ENCODE data around the gene TAS2R8.
"Not testable (repeated sequence)": the region's sequence is repeated elsewhere in the genome, so short reads cannot be mapped to it uniquely, and the experiment has no call there.

Gene TAS2R8

DNA sequence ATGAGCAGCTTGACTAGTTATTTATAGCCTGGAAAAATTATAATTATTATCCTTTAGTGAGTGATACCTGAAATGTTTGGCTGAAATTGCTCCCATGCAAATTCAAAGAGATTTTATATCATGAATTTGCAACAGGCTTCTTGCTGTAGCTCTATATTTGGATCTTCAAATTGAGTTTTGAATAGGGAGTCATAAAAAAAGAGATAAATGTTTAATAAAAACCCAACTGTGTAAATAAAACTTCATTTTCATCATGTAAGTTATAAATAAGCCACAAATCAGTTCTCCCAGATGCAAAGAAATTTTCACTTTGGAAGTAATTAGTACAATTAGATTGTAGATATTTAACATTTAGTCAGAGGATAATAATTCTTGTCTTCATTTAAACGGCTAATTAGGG is at the start of gene TAS2R8:
Gene TAS2R8, minus strand, starts transcription at position 101 of the 400 bp plus-strand sequence. CDS start 306 bp downstream, outside the sequence.
- Histone ChIP-seq H3K27ac (no peak within 1 kb of the TSS), H3K4me3 (no peak within 1 kb of the TSS)

DNA sequence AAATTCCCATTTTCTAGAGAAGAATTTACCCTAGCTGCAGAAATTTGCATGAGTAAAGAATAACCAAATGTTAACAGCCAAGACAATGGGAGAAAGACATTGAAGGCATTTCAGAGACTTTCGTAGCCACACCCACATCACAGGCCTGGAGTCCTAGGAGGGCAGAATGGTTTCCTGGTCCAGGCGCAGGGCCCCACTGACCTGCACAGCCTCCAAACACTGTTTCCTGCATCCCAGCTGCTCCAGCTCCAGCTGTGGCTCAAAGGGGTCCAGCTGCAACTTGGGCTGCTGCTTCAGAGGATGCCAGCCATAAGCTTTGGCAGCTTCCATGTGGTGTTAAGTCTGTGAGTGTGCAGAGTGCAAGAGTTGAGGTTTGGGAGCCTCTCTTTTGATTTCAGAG is 48.7 kb upstream of the TAS2R8 start:
- H3K27ac ChIP-seq = no peak overlapping the region
- H3K4me3 ChIP-seq = no peak overlapping the region

GRCh38 chr12:10853776-10854175 is 46.7 kb upstream of the TAS2R8 start:
- Histone ChIP-seq H3K27ac (no peak overlapping the region), H3K4me3 (no peak overlapping the region)

- Histone ChIP-seq H3K4me3 (no peak overlapping the region), H3K27ac (no peak overlapping the region)
These were observed 44.3 kb upstream of the TAS2R8 start for GRCh38 chr12:10851243-10851858.

- Histone ChIP-seq H3K4me3 (no peak within 1 kb of the TSS), H3K27ac (no peak within 1 kb of the TSS)
These were observed 42.4 kb upstream of the TAS2R8 start, which contains the start of gene PRR4 for GRCh38 chr12:10849425-10849878. TSS of gene PRR4 (minus strand) at chr12:10849475. CDS start at chr12:10849437, 38 bp downstream.

GRCh38 chr12:10847744-10848143 is 40.7 kb upstream of the TAS2R8 start:
- Histone ChIP-seq H3K4me3 (no peak overlapping the region), H3K27ac (no peak overlapping the region)

DNA sequence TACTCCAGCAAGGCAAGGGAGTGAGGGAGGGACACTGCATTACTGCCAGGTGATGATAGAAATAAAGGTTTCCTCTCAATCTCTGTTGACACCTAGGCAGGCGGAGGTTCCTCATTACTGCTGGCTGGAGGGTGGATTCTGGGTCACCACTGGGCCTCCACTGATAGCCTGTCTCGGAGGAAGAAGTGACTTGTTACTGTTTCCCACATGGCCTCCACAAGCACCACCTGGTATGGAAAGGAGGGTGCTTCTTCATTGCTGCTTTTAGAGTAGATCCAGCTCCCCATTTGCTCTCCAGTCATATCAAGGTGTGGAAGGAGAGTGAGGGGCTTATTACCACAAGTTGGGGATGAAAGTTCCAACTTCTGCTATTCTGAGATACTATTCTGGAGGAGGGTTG is 35.8 kb upstream of the TAS2R8 start:
- no peak overlapping the region for H3K4me3 ChIP-seq
- no peak overlapping the region for H3K27ac ChIP-seq

GRCh38 chr12:10838461-10838860 is 31.4 kb upstream of the TAS2R8 start:
- Histone ChIP-seq H3K4me3 (no peak overlapping the region), H3K27ac (no peak overlapping the region)

GRCh38 chr12:10829994-10830393 is 22.9 kb upstream of the TAS2R8 start:
- Histone ChIP-seq H3K27ac (no peak overlapping the region), H3K4me3 (no peak overlapping the region)

DNA sequence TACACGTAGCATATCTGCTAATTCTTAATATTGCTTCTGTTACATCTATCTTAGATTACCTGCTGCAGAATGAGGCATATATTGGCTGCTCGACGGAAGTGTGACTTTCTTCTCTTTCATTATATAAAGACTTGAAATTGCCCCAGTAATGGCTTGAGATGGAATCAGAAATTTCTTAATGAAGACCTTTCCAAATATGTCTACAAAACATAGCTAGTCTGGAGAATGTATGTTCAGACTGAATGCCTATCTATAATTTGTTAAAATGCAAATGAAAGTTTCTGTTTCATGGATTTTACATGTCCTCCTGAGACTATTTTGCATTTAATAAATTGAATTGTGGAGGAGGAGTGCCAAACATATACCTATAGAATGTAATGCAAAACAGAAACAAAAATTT is 19.2 kb upstream of the TAS2R8 start, which contains the start of gene TAS2R10:
Gene TAS2R10, minus strand, starts transcription at position 101 of the 400 bp plus-strand sequence. Its CDS starts 89 bp downstream, at position 12.
- Histone ChIP-seq H3K4me3 (no peak within 1 kb of the TSS), H3K27ac (no peak within 1 kb of the TSS)

GRCh38 chr12:10824957-10825356 is 17.9 kb upstream of the TAS2R8 start:
- Histone ChIP-seq H3K27ac (no peak overlapping the region), H3K4me3 (no peak overlapping the region)

GRCh38 chr12:10811883-10812536 is 4.9 kb upstream of the TAS2R8 start:
- Histone ChIP-seq H3K4me3 (no peak overlapping the region), H3K27ac (no peak overlapping the region)

DNA sequence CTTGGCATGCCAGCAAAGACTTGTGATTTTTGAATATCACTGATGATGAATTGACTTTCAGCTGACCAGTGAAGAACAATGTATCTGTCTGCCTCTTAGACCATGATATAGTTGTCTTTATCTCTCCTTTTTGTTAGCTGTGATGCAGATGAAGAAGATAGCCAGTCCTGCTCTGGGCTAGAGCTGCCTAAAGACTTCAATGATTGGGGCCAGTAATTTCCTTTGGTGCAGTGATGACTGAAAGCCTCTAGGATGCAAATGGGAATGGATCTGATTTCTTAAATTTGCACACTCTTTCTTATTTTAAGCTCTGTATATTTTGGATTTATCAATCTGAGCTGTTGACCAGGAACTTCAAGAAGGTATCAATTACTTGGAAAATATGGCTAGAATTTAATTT is 3.0 kb upstream of the TAS2R8 start, which contains the start of gene TAS2R9:
Gene TAS2R9, minus strand, starts transcription at position 101 of the 400 bp plus-strand sequence. Its CDS starts 93 bp downstream, at position 8.
- no peak within 1 kb of the TSS for H3K4me3 ChIP-seq
- H3K27ac ChIP-seq = no peak within 1 kb of the TSS

DNA sequence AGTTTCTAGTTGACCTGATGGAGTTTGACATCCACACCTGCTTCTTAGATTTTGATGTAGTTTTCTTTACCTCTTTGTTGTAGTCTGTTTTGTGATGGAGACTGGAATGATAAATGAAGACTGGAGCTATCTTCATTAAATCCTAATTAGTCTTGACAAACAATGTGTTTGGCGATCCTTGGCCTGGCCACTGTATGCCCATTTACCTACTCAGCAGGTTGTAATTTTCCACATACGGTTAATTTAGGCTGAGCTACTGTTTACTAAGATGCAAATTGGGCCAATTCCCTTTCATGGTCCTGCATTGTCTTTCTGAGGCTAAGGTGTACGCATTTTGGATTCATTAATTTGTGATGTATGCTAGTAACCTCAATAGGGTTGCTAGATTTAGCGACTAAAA is 4.5 kb downstream of the TAS2R8 start, which contains the start of gene TAS2R7:
Gene TAS2R7, minus strand, starts transcription at position 41 of the 400 bp plus-strand sequence. CDS start 57 bp downstream, outside the sequence.
- H3K4me3 ChIP-seq = no peak within 1 kb of the TSS
- no peak within 1 kb of the TSS for H3K27ac ChIP-seq

GRCh38 chr12:10801741-10802140 is 5.3 kb downstream of the TAS2R8 start:
- no peak overlapping the region for H3K27ac ChIP-seq
- no peak overlapping the region for H3K4me3 ChIP-seq

DNA sequence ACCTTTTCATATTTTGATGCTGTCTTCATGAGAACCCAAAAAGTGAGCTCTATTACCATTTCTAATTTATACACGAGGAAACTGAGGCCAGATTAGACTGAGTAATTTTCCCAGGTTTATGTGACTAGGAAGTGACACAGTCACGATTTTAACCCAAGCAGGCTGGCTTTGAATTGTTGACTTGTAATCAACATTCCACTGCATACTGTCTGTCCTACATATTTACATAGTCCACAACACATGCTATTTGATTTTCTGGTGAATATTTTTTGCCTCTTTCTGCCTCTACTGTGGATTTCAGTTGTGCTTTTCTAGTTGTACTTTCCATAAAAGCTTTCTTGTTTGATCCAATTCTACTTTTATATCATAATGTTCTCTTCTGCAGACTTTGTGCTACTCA is 12.9 kb downstream of the TAS2R8 start:
- Histone ChIP-seq H3K4me3 (no peak overlapping the region), H3K27ac (no peak overlapping the region)

- not testable (repeated sequence) for H3K4me3 ChIP-seq, H3K27ac ChIP-seq
These were observed 15.3 kb downstream of the TAS2R8 start for GRCh38 chr12:10791769-10792168.

GRCh38 chr12:10783252-10783651 is 23.8 kb downstream of the TAS2R8 start:
- no peak overlapping the region for H3K27ac ChIP-seq

DNA sequence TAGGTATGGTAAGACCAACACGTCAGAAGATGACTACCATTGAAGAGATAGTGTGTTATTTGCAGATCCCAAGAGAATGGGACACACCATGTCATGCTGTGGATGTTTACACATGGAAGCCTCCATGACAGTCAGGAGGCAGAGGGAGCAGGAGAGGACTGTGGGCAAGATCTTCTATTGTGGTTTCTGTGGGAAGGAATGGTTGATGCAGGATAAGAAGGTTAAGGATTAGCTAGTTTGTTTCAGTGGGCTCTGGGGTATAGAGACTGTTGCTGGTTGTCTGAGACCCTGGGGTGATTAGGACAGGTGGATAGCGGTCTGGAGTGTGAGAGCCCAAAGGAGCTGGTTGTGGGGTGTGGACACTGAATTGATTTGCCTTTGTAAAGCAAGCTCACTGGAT is 28.0 kb downstream of the TAS2R8 start:
- H3K27ac ChIP-seq = no peak overlapping the region
- no peak overlapping the region for H3K4me3 ChIP-seq

More at GRCh38 chr12:10783252-10783651, 23.8 kb downstream of the TAS2R8 start:
- H3K4me3 ChIP-seq = no peak overlapping the region

GRCh38 chr12:10771132-10771733 is 35.9 kb downstream of the TAS2R8 start:
- no peak overlapping the region for H3K27ac ChIP-seq
- H3K4me3 ChIP-seq = no peak overlapping the region

- Histone ChIP-seq H3K4me3 (no peak overlapping the region), H3K27ac (no peak overlapping the region)
These were observed 47.4 kb downstream of the TAS2R8 start for GRCh38 chr12:10759657-10760056.

Measured in skin epidermis (tissue), 12 donors.